ENCODE data around the gene CCDC80.
"Not testable (repeated sequence)": the region's sequence is repeated elsewhere in the genome, so short reads cannot be mapped to it uniquely, and the experiment has no call there.

The CCDC80 gene

DNA sequence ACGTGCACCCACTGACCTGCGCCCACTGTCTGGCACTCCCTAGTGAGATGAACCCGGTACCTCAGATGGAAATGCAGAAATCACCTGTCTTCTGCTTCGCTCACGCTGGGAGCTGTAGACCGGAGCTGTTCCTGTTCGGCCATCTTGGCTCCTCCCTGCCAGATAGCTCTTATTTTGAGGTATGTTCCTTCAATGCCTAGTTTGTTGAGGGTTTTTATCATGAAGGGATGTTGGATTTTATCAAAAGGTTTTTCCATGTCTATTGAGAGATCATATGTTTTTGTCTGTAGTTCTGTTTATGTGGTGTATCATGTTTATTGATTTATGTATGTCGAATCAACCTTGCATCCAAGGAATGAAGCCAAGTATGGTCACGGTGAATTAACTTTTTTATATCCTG, 24.1 kb upstream of the CCDC80 start:
- DNase-seq (ENCODE audit: low read depth) = not testable (repeated sequence)

DNA sequence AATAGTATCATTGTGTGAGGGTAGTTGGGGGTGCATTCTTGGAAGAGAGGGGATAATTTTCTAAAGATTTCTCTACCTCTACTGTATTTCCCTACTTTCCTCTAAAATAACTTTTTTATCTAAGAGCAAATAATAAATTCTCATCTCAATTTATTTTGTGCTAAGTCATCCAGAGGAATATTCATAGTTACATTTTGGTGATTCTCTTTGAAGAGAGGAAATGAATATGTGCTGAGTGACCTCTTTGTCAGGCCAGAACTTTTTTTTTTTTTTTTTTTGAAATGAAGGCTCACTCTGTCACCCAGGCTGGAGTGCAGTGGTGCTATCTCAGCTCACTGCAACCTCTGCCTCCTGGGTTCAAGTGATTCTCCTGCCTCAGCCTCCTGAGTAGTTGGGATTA, 15.1 kb upstream of the CCDC80 start:
- no peak for DNase-seq (ENCODE audit: low read depth)

DNA sequence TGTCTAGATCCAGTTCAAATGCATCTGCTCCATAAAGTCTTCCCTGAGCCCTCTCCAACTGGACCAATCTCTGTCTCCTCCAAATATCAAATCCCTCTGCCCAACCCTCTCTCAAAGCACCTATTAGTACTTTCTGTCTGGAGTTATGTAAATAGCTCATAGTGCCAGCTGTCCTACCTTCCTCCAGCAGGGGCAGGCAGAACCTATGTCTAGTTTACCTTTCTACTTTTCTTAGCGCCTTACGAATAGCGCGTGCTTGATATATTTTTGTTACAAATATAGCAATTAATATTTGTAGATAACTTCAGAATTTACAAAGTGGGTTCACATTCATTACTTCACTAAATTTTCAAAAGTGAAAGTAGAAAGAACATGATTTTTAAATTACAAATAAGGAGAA, 14.0 kb upstream of the CCDC80 start:
- DNase-seq (ENCODE audit: low read depth) = no peak

DNA sequence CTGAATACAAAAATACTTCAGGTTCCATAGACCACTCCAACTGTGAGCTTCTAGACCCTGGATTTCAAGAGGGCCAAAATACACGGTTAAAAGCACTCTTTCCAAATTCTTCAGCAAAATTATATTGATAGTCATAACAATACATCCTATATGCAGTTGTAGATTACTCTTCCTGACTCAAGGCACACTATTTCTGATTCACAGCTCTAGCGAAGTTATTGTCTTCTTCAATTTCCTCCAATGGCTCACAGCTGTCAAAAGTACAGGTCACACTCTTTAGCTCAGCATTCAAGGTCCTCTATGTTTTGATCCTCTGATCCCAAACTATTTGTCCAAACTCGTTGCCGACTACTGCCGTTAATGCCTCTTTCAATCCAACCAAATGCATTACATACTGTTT, 13.5 kb upstream of the CCDC80 start:
- DNase-seq (ENCODE audit: low read depth) = no peak

DNA sequence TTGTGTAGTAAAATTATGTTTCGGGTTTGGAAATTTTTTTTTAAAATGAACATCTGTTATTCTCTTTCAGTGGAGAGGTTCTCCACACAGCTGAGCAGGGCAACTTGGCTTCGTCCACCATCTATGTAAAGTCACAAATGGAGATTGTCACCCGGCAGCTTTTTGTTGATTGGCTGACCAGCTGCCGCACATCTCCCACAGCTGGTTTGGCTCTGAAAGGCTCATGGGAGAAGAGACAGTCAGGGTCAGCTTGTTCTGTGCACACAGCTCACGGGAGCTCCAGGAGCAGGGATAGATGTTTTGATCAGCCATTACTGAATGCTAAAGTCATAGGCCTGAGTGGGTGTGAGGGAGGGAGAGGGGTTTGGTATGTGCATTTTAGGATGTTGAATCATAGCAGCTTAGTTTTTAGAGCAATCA, 12.9 kb upstream of the CCDC80 start:
- DNase-seq (ENCODE audit: low read depth) = no peak

DNA sequence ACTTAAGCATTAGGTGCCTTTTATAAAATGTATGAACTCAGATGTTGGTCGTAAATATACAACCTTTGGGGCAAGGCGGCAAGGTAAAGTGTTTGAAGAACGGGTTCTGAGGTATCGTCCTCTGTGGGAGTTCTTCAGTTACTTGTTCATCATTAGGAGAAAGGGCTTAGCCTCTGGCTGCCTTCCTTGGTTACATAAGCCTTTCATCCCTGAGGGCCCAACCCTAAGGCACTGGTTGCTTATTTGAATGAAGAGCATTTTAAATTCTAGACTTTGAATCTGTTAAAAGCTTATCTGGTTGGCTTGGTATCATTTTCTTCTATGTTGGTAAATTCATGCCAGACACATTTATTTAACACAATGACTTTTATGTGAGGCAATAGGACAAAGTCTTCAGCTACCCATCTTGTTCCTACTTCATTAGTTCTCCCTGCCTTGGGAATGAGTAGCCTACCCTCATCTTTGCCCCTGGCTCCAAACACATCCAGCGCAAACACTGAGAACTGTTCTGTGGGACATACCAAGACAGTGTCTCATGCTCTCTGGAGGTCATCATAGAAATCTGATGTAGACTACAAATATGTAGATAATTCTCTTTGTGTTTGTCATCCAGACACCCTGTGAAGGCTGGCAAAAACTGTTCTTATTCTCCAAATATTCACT, 12.4 kb upstream of the CCDC80 start:
- DNase-seq (ENCODE audit: low read depth) = no peak

DNA sequence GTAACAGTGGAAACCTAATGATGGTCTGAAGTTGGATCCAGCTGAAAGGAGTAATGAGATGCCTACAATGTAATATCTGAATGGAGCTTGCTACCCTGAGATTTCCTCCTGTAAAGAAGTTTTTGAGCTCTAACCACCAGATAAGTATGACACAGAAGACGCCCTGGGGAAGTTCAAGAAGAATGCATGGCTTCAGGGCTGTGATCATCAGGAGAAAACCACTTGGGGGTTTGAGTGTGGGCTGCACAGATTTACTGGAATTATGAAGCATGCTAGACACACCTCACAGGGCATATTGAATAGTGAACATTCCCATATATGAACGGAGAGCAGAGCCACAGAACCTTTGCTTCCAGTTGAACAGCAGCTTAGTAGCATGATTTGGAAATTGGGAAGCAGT, 10.6 kb upstream of the CCDC80 start:
- DNase-seq (ENCODE audit: low read depth) = no peak

DNA sequence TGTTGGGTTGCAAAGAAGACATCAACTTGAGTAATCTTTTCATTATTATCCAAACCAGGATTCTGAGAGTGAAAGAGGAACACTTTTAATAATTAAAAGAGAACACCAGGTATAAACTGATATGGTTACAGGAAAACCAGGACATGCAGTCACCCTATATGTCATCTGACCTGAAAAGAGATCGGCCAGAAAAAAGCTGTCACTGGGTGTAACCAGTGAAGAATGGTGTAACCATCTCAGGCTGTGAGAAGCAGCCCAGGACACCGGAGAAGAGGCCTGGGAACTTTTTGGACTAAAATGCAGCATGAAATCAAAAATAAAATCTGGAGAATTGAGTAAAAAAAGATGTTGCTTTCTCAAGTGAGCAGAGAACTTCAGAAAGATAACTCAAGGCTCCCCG, 10.1 kb upstream of the CCDC80 start:
- DNase-seq (ENCODE audit: low read depth) = no peak

DNA sequence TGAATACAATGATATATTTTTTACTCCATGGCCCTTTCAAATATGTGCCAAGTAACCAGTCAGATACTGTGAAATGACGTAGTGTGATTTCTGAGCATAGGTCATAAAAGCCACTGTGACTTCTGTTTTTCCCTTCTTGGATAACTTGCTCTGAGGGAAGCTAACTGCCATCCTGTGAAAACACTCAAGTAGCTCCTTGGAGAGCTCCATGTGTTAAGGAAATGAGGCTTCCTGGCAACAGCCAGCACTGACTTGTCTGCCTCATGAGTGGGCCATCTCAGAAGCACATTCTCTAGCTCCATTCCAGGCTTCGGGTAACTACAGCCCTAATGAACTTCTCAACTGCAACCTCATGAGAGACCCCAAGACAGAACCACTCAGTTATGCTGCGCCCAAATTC, 9.5 kb upstream of the CCDC80 start:
- DNase-seq (ENCODE audit: low read depth) = no peak

DNA sequence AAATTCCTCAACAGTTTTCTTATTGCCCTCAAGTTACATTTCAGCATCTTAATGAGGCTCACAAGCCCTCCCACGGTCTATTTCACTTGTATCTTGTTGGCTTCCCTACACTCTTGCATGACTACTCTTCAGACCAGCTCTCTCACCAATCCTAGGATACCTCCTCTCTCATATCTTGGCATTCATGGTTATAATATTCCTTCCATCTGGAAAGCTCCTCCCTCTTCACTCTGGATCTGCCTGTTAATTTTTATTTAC, 8.5 kb upstream of the CCDC80 start:
- DNase-seq (ENCODE audit: low read depth) = no peak

DNA sequence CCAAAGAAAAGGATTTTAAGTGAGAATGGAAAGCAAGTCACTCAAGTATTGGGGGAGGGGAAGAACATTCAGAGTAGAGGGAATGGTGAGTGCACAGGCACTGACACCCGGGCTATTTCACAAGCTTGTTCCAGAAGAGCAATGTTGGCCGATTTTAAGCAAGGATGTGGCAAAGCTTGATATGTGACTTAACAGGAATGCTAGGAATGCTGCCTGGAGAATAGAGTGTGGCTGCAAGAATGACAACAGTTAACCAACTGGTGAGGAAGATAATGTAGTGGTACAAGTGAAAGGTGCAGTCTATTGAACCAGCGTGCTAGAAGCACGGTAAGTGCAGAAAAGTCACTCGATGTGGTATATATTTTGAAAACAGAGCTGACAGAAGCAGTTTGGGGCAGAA, 6.2 kb upstream of the CCDC80 start:
- no peak for DNase-seq (ENCODE audit: low read depth)

DNA sequence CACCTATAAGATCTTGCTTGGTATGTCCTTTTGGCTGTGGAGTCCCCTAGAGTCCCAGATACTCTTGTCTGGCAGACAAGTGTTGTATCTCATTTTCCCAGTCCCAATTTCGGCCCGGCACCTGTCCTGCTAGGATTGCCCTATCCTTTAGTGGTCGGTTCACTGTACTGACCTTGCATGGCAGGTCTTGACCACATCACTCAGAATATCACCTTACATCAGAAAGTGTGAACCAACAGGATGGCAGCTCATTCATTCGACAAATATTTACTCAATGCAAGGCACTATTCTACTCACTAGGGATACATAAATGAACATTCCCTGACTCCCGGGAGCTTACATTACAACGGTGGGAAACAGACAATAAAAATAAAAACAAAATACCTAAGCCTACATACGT, 5.7 kb upstream of the CCDC80 start:
- DNase-seq (ENCODE audit: low read depth) = no peak

DNA sequence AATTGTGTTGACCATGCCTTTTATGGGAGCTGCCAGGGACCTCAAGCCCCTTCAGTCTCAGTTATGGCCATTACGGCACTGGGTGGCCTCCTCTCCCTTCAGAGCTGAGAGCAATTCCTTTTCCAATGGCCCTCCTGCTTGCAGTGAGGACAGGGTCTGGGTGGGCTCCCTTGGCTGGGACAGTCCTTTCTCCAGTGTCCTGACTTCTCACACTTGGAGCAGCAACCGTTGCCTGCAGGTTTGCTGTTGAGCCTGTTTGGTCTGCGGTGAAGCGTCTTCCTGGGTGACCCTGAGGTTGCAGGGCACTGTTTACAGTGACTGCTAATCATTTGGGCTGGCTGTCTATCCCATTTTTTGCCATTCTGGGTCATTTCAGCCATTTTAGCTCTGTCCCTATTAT, 3.5 kb upstream of the CCDC80 start:
- DNase-seq (ENCODE audit: low read depth) = no peak

DNA sequence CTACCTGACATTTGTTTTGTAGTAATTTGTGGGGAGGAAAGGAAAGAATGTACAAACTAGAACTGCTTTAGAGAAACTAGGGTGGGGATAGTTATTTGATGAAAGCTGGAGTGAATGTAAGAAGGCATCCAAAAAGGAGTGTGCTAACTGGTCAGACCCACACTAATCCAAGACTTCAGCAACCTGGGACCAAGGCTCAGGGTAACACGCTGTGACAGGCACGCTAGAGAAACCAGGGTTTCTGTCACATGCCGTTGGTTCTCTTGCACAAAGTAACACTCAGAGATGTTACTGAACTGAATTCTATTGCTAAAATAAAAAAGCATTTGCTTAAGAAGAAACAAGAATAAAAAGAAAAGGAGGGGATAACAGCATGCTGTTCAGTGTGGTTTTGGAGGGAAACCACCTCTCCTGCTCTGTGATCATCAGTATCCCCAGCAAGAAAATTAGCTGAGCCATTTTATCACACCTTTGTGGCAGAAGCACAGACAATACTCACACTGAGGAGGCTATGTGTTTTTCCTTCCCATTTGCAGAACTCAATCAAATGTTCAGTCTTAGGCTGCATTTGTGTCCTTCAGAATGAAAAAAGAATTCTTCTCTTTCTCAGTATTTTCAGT, 2.8 kb upstream of the CCDC80 start:
- no peak for DNase-seq (ENCODE audit: low read depth)

DNA sequence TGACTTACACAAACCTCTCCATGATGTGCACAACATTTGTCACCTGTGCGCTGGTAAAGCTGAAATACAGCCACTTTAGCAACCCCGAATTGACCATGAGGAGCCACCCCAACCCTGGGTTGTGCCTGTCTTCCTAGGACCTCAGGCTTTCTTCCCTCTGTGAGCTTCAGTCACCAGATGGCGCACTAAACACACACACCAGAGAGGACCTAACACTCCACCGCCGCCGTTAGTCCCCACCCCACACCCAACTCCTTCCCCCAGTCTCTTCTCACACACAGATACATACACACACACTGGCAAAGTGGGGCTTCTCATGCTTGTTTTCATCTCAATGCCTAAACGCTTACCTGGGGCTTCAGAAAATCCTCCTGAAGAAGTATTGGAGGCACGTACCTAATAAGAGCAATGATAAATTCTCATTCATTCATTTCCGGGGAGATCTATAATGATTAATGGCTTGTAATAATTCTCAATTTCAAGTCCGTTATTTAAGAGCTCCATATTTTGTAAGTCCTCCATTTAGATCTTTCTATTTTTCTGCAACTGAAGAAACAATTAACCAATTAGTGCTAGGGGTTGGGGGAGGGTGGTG, 2.1 kb upstream of the CCDC80 start:
- peak; percentile 65 for DNase-seq (ENCODE audit: low read depth)

DNA sequence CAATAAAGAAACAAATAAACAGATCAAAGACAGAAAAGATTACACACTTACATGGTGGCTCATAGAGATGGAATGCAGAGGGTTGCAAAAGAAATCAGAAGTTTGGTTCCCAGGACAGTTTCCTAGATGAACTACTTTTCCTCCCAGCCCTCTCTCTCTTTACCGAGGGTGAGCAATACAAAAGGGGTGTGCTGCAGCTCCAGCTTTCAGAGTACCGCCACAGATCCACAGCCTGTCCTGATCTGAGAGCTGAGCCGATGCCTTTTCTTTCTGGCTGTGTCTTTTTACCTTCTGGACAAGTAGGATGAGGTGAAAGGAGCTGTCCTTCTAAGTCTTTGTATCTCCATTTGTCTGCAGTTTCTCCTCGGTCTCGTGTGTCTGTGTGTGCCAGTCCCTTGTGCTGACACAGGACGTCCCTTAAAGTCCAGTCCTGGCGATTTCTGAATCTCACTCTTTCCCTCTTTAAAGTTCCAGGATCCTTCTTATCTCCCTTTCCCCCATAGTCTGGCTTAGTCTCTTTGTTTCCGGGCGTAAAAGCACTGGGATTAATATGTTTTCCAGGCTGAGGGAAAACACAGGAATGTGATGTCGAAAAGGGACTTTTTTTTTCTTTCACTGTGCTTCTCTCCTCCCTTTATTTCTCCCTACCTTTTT, 540 bp downstream of the CCDC80 start:
- DNase-seq (ENCODE audit: low read depth) = no peak

DNA sequence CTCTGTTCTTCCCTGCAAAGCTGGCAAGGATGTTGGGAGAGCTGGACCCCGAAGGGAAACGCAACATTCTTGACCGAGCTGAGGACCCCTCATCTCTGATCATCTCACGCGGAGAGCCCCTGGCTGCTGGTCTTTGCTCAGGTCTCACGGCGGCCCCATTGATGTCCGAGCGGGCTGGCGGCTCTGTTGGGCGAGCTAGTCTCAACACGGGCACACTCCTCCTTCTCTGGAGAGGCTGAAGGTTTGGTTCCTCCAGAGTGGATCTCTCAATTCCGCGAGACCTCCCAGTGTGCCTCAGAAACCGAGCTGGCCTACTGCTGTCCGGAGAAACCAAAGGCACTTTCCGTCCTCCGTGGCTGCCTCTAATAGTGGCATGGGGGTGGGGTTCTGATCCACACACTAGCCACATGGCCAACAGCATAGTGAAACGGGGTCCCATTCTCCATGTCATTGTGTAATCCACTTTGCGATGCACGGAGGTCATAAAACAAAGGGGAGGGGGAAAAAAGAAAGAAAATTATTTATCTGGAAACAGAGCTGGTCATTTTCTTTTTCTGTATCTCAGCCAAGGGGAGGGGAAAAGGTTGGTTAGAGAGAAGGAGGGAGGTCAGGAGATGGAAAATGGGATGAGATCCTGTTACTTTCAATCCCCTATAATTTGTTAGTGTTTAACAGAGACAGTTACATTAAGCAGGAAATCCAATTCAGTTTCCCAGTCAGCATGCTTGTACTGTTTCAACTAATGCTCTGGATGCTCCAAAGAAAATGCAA, 1.3 kb downstream of the CCDC80 start:
- no peak for DNase-seq (ENCODE audit: low read depth)

DNA sequence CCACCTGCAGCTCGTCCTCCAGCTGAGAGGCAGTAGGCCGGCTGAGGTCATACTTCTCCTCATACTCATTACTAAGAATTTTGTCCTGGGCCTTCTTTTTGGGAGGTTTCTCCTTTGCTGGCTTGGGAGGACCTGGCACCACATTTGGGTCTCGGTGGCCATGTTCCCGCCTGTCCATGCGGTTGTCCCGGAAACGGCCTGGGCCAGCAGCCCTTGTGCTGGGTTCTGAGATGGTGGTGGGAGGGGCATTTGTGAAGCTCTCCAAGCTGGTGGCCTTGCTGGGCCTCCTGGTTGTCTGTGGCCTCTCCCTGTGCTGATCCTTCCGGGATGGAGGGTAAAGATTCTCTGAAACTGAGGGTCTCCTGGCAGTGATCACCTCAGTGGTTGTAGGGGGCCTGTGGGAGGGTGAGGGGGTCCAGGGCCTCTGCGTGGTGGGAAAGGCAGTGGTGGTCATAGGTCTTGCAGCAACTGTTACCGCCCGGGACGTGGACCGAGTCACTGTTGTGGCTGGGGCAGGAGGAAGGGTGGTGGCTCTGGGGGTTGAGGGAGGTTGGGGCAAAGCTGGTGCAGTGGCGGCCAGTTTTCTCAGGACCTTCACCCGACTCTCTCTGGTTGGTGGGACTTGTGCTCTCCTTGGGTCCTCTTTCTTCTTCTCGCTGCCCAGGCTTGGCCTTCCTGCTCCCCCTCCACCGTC, 2.5 kb downstream of the CCDC80 start:
- no peak for DNase-seq (ENCODE audit: low read depth)

DNA sequence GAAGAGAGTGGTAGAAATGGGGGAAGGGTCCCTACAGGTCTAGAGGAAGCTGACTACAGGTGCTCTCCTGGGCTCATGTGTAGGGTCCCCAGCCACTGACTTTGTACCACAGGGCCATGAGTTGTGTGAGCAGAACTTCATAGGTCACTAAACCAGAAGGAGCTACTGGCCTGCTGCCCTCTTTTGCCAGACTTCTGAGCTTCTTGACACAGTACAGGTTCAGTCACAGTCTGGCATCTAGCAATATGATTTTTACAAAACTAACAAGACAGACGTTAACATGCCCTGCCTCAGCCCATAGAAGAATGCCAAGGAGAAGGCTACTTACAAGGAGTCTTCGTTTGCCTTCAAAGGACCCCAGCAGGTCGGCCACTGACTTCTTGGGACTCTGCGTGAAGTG, 3.2 kb downstream of the CCDC80 start:
- DNase-seq (ENCODE audit: low read depth) = no peak

DNA sequence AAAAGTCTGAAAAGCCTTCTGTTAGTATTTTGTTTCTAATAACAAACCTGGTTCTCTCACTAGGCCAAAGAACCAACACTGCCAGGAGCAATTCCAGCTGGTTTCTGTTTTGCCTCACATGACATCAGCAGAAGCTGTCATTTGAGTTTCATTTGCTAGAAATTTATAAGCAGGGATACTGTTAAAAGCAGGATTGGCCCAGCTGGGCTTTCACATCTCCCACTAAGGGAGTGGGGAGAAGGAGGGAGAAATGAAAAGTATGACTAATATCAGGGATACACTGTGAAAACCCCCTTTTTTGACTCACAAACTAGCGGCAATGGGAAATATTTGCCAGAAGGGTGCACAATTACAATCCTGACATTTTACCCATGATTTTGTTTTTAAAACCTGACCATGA, 5.3 kb downstream of the CCDC80 start:
- DNase-seq (ENCODE audit: low read depth) = no peak

DNA sequence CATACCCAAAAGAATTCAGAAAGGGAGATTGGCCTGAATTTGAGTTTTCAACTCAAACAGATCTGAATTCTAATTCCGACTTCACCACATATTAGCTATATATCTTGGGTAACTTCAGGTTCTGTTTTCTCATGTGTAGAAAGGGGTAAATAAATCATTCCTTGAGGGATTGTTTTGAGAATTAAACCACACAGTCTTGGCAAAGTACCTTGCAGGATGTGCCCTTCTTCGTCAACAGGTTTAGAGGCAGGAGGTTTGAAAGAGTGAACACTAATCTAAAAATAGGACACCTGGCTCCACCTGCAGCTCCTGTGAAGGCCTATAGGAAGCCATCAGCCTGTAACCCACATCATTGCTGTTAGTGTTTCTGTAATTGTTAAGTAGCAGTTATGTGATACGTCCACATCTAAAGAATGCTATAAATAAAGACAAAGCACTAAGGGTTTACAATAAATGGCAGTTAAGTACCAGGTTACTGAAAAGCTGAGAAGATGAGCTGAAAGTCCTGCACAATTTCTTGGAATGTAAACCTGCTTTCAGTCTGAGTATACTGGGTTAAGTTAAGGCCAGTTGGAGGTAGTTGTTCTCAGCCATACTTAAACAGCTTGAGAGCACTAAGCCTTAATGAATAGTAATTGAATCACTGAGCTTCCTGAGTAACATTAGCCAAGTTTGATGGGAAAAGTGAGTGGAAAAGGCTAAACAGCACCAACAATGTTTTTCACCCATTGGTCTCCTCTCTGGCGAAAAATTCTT, 6.0 kb downstream of the CCDC80 start:
- DNase-seq (ENCODE audit: low read depth) = no peak

DNA sequence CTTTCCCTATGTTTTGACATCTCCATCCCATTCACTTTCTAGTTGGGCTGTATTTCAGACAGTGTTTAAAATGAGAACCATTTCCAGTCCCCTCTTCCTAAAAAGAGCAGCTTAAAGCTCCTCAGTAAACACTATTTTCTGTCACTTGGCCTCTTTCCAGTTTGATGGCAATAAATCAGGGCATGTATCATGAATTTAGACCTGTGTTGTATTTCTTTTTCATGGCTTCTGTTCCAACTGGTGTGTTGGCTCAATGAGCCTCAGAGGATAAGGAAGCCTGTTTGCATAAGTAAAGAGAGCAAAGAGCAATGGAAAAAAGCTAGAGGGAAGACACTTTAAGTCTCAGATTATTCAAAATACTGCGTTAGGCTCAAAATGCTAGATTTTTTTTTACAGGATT, 7.2 kb downstream of the CCDC80 start:
- DNase-seq (ENCODE audit: low read depth) = no peak
